Amygdala (tissue), 56 donors: Measurements from ENCODE around the gene GNG4.
A peak's percentile ranks its signal among the peaks of the same experiment; 100 is the strongest.
"Not testable (repeated sequence)": the region's sequence is repeated elsewhere in the genome, so short reads cannot be mapped to it uniquely, and the experiment has no call there.

Experiments
- DNase-seq, 56 donors: peaks; one replicate each; lab custom pipeline; 2025; lab: John Stamatoyannopoulos, UW

Gene GNG4

DNA sequence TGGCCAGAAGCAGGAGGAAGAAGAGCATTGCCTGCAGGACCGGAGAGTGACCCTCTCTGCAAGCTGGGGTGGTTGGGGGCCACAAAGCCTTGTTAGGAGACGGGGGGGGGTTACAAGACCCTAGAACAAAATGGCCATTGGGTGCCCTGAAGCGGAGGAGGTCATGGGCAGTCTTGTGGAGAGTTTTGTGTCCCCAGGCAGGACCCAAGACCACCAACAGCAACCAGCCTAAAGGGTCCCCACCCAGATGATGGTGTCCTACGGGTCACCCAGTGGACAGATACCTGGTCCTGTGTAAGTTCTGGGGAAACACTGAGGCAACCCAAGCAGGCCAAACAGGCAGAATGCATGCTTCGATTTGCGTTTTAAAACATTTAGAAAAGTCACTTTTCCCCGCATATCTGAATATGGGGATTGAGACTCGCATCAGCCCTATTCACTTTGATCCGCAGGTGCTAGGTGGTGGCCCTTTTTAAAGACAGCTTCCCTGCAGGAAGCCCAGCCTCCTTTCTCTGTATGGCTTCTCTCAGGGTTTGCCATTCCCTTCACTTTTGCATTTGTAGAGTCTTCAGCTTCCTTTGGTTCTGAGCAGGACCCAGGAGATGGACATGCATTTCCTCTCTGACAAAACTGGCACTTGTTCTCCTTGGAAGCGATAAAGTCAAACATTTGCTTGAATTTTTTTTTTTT lies 21.1 kb downstream of the GNG4 start:
- DNase-seq = no peak

DNA sequence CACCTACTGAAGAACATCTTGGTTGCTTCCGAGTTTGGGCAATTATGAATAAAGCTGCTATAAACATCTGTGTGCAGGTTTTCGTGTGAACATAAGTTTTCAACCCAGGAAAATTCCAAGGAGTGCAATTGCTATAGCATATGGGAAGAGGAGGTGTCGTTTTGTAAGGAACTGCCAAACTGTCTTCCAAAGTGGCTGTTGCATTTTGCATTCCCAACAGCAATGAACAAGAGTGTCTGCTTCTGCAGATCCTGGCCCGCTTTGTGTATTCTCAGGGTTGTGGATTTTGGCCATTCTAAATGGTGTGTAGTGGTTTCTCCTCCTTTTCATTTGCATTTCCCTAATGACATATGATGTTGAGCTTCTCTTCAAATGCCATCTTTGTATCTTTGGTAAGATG lies 23.8 kb downstream of the GNG4 start:
- no peak for DNase-seq

DNA sequence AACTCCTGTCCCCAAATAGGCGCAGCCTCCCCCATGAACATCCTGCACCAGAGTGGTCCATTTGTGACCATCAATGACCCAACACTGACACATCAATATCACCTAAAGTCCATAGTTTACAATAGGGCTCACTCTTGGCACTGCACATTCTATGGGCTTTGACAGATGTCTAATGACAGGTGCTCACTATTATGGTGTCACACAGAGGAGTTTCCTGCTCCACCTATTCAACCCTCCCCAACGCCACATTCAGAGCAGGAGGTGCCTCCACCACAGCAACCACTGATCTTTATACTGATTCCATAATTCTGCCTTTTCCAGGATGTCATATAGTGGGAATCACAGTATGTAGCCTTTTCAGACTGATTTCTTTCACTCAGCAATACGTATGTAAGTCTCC lies 24.2 kb downstream of the GNG4 start:
- no peak for DNase-seq

DNA sequence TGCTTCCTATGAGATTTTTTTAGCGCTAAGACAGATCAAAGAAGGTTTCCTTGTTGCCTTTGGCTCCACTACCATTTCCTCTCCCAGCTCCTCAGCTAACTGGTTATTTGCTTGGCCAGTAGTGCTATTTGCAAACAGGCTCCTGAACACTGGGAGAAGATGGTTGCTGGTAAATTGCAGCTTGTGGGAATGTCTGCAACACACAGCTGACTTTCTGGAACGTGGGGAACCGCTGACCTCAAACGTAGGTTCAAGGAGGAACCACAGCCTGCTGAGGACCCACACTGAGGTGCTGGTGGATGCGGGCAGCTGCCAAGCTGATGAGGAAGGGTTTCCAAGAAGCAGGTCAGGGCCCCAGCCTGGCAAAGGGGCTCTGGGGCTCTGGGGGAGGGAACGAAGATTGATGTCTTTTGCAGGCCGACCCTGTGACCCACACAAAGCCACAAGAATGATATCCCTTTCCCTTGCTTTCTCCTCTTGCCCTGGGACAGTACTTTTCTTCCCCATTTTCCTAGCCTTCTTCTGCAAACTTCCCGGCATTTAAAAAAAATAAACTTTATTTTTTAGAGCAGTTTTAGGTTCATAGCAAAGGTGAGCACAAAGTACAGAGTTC lies 24.8 kb downstream of the GNG4 start:
- DNase-seq = no peak

DNA sequence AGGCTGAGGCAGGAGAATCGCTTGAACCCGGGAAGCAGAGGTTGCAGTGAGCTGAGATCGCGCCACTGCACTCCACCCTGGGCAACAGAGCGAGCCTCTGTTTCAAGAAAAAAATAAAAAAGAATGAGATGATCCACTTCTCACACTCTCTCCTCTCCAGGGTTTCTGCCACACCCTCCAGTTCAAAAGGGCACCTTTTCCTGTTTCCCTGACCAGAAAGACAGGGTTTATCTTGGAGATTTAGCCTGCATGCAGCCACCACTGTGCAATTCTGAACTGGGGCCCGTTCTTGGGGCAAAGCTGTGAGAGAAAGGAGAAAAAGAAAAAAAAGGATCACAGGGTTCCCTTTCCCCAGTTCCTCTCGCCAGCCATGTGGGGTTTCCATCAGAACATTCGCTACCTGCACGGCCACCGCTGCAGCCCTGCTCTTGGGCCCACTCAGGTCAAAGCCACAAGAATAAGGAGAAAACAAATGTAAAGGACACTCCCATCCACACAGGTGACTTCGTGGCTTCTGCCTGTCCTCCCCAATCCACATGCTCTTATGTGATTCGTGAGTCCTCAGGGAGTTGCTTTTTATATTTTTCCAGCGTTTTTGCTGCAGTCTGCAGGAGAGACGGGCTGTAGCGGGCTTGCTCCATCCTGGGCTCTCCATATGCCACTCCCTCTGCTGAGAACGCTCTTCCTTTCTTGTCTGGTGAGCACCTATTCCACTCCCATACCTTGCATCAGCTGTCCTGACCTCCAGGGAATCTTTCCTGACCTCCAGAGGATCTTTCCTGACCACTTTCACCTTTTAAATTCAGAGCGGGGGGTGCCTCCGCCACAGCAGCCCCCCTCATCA lies 26.4 kb downstream of the GNG4 start:
- no peak for DNase-seq

DNA sequence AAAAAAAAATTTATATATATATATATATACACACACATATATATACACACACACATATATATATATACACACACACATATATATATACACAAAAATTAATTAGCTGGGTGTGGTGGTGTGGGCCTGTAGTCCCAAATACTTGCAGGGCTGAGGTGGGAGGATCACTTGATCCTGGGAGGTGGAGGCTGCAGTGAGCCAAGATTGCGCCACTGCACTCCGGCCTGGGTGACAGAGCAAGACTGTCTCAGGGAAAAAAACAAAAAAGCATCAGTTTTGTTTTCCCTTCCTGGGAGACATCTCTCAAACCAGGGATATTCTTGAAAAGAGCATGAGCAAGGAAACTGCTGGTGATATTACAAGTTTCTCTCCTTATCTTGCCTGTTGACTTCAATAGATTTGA lies 30.4 kb downstream of the GNG4 start:
- not testable (repeated sequence) for DNase-seq

DNA sequence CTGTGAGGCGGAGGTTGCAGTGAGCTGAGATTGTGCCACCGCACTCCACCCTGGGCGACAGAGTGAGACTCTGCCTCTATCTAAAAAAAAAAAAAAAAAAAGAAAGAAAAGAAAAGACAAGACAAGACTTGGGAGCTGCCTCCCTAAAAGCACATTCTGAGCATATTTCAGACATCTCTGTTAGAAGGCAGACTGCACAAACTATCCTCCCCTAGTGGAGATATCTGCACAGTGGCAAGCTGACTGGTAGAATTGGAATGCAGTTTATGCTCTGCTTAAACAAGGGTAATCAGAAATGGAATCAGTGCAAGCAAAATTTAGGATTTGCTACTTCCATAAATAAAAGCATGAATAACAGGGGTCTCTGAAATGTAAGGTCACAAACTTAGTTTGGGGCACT lies 31.8 kb downstream of the GNG4 start:
- no peak for DNase-seq

DNA sequence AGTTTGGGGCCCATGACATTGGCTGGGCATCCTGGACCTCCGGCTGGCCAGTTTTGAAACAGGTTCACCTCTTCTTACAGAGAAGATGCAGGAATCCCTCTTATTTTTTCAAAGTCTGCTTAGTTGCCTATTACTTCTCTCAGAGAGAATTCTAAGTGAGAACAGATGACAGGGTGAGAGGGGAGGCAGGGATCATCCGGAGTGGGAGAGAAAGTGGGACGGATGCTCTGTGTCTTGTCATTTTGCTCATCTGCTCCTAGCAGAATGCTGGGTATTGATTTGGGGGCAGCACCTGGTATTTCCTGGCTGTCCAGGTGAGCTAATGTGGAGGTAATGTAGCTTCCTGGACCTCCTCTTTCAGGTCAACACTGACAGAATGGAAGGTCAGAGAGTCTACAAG lies 32.4 kb downstream of the GNG4 start:
- no peak for DNase-seq

DNA sequence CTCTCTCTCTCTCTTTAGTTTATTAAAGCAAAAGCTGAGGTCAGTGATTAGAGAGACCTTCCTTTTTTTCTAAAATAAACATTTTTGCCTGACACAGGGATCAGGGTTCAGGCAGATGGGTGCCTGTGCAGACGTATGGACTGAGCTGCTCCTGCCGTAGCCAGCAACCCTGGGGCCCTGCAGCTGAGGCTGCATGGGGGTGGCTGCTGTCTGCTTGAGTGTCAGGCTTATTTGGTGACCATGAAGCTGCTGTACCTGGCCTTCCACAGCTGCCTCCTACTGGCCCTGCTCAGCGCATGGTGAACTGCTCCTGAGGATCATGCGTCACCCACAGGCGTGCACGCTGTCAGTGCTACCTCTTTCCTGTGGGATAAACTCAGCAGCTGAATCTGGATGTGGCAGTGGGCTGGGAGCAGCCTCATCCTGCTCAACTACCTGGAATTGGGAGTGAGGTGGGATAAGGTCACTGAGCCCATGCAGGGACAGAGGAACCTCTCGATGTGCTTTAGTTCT lies 35.1 kb downstream of the GNG4 start:
- no peak for DNase-seq

DNA sequence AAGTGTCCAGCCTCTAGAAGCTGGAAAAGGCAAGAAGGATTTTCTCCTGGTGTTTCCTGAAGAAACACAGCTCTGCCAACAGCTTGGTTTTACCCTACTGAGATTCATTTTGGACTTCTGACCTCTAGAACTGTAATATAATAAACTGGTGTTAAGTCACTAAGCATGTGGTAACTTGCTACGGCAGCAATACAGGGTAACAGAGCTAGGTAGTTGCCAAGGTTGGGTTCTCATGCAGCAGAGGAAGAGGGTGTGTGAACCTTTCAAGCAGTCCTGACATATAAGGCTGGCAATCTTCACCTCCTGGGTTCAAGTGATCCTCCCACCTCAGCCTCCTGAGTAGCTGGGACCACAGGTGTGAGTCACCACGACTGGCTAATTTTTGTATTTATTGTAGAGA lies 36.0 kb downstream of the GNG4 start:
- DNase-seq = no peak

DNA sequence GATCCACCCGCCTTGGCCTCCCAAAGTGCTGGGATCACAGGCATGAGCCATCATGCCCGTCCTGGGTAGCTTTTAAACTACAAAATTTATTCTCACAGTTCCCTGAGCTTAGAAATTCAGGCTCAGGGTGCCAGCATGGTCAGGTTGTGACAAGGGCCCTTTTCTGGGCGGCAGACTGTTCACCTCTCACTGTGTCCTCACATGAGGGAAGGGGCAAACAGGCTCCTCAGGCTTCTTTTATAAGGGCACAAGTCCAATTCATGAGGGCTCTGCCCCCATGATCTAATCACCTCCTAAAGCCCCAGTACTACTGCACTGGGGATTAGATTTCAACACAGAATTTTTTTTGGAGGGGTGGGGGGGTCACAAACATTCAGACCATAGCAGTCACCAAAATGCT lies 36.8 kb downstream of the GNG4 start:
- no peak for DNase-seq

DNA sequence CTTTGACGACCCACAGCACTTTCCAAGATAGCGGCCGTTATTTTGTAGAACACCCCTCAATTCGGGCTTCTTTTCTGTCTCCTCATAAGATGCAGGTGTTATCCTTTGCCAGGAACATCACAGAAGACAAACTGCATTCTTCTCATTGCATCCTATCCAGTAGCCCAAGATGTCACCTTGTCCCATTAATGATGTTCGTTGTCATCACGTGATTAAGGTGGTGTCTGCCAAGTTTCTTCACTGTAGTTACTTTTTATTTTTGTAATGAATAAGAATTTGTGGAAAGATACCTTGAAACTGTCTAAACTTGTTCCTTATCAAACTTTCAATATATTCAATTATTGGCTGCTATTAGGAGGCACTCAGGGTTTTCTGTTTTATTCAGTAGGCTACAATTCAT lies 39.4 kb downstream of the GNG4 start:
- DNase-seq = no peak

DNA sequence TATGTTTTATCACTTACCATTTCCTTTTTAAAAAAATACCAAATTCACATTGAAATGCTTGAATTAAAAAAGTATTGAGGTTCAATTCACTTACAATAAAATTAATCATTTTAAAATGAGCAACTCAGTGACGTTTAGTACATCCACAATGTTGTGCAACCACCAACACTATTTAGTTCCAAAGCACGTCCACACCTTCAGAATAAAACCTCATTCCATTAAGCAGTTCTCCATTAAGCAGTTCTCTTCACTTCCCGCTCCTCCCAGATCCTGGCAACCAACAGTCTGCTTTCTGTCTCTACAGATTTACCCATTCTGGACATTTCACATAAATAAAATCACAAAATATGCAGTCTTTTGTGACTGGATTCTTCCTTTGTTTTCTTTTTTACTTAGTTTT lies 41.3 kb downstream of the GNG4 start:
- no peak for DNase-seq

DNA sequence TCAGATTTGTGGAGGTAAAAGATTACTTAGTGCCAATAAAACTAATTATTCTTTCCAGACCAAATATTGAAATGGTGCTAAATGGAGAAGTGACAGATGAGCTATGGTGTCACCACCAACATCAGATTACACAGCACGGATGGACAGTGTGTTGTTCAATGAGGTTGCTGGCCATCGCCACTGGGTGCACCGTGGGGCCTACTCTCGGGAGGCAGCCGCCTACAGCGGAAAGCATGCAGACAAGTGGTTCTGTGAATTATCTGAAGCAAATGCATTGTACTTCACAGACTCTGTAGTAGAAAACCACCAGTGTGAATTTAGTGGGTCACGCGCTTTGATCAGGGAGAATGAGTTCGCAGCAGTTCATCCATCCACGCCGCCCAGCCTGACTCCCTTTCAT lies 42.3 kb downstream of the GNG4 start:
- no peak for DNase-seq

DNA sequence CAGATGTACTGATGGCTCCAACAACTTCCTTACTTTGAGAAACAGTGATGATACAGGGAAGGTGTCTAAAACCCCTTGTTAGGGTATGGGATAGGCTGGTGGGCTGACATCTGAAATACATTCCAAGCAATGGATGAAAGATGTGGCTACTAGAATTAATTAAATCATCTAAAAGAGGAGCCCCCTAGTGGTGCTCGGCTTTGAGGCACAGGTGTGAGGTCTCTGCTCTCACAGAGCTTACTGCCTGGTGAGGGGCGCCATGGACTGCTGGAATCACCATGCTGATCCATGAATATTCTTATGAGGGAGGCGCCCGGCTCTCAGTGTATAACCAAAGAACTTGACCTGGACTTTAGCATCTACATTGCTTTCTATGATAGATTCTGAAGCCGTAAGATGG lies 48.5 kb downstream of the GNG4 start:
- peak in 1 of 56 donors; percentile 9 for DNase-seq

DNA sequence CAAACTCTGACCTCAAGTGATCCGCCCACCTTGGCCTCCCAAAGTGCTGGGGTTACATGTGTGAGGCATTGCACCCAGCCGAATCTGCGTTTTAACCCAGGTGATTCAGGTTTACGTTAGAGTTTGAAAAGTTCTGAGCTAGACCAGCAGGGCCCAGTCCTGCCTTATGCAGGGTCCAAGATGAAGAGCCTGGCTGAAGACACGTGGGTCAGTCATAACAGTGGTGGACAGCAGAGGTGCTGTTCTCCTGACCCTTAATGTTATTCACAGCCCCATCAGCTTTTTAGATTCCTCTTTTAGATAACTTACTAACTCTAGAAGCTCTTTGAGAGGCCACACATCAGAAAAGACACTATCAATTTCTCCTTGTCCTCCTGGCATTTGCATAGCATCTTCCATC lies 50.0 kb downstream of the GNG4 start:
- DNase-seq = no peak

DNA sequence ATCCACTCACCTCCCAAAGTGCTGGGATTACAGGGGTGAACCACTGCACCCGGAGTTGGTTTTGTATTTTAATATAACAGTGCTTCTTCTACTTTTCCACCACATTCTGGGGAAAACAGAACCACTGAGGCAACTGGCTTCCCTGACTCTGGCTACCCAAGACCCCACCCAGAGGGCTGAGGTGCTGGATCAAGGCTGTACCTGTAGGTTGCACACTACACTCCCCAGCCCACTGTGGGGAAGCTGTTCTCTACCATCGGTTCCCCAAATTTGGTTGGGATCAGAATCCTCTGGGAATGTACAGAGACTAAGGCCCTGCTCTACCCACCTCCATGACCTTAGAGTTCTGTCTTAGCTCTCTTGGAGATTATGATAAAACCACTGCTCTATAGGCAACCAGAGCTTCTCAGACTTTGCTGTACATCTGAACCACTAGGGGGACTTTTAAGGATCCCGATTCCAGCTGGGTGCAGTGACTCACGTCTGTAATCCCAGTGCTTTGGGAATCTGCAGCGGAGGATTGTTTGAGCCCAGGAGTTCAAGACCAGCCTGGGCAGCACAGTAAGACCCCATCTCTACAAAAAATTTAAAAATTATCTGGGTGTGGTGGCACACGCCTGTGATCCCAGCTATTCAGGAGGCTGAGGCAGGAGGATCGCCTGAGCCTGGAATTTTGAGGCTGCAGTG lies 51.6 kb downstream of the GNG4 start:
- no peak for DNase-seq

DNA sequence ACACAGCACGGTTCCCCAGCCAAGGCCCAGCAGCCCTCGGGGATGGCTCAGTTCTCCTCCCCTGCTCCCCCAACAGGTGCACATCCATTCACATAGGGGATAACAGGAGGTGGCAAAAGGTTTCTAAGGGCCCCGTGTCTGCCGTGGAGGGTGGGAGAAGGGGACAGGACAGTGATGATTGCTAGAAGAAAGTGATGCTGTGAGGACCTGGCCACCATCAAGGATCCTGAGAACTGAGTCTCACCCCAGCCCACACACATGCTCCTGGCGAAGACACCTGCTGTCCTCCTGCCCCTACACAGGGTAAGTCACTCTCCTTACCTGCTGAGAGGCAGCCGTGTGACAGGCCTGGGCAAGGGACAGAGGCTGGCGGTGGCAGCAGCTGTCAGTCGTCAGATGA lies 54.5 kb downstream of the GNG4 start:
- no peak for DNase-seq

DNA sequence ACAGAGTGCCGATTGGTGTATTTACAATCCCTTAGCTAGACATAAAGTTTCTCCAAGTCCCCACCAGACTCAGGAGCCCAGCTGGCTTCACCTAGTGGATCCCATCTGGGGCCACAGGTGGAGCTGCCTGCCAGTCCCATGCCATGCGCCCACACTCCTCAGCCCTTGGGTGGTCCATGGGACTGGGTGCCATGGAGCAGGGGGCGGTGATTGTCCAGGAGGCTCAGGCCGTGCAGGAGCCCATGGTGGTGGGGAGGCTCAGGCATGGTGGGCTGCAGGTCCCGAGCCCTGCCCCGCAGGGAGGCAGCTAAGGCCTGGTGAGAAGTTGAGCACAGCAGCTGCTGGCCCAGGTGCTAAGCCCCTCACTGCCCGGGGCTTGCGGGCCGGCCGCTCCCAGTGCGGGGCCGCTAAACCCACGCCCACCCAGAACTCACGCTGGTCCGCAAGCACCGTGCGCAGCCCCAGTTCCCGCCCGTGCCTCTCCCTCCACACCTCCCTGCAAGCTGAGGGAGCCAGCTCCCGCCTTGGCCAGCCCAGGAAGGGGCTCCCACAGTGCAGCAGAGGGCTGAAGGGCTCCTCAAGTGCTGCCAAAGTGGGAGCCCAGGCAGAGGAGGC lies 55.2 kb downstream of the GNG4 start:
- not testable (repeated sequence) for DNase-seq

DNA sequence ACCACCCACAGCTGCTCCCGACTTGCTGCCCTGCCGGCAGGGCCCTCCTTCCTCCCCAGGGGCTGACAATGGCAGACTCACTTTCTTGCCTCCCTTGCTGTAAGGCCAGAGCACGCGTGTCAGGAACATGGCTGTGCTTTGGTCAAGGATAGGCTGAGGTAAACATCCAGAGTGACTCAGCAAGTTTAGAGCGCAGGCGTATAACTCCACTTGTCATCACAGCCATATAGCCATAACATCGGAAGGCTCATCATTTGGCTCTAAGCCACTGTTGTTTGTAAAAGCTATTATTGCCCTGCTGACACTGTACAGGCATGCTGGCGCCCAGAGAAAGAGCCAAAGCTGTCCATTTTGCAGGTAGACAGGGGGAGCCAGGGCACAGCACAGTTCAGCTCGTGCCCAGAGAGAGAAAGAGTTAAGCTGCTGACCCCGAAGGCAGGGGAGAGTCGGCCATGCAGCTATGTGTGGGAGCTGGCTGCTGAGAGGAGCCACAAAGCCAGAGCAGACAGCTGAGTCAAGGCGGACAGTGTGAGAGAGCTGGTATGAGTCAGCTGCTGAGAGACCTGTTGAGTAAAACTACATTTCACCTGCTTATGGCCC lies 60.6 kb downstream of the GNG4 start:
- peak in 3 of 56 donors; percentile 16 to 52 (median 34) for DNase-seq
